ENCODE results near the gene IDE.
"Not testable (repeated sequence)": the region's sequence is repeated elsewhere in the genome, so short reads cannot be mapped to it uniquely, and the experiment has no call there.

IDE gene

GRCh38 chr10:92573798-92574547 lies at the start of gene IDE:
TSS of gene IDE (minus strand) at chr10:92574093. CDS start at chr10:92574019, 74 bp downstream.
- Mint-ChIP-seq H3K4me1 (ENCODE audit: low read depth) (peaks cover 44% of the 10 kb centered on the region), H3K36me3 (ENCODE audit: low read depth) (peaks cover 23% of the 10 kb centered on the region), H3K27me3 (no peaks in the 10 kb centered on the region), H3K9me3 (no peaks in the 10 kb centered on the region), H3K27ac (peak within 1 kb of the TSS; percentile 93), H3K4me3 (peak within 1 kb of the TSS; percentile 87)
- peak; percentile 91 for DNase-seq

- H3K27me3 Mint-ChIP-seq: no peaks in the 10 kb centered on the region
- peaks cover 76% of the 10 kb centered on the region for H3K36me3 Mint-ChIP-seq (ENCODE audit: low read depth)
Observed at GRCh38 chr10:92619368-92619767, 45.5 kb upstream of the IDE start.

GRCh38 chr10:92615515-92615914 lies 41.6 kb upstream of the IDE start:
- Mint-ChIP-seq H3K4me3 (no peak overlapping the region), H3K27me3 (no peaks in the 10 kb centered on the region), H3K4me1 (ENCODE audit: low read depth) (no peaks in the 10 kb centered on the region), H3K9me3 (no peaks in the 10 kb centered on the region), H3K27ac (no peak overlapping the region), H3K36me3 (ENCODE audit: low read depth) (peaks cover 73% of the 10 kb centered on the region)
- no peak for DNase-seq

More at GRCh38 chr10:92619368-92619767, 45.5 kb upstream of the IDE start:
- H3K4me3 Mint-ChIP-seq: no peak overlapping the region
- H3K9me3 Mint-ChIP-seq: no peaks in the 10 kb centered on the region
- no peak overlapping the region for H3K27ac Mint-ChIP-seq
- DNase-seq: no peak
- H3K4me1 Mint-ChIP-seq (ENCODE audit: low read depth): no peaks in the 10 kb centered on the region

GRCh38 chr10:92604841-92605240 lies 30.9 kb upstream of the IDE start:
- H3K4me1 Mint-ChIP-seq (ENCODE audit: low read depth): peaks cover 27% of the 10 kb centered on the region
- H3K27ac Mint-ChIP-seq: no peak overlapping the region
- no peak overlapping the region for H3K4me3 Mint-ChIP-seq
- no peak for DNase-seq
- H3K27me3 Mint-ChIP-seq: no peaks in the 10 kb centered on the region
- H3K9me3 Mint-ChIP-seq: no peaks in the 10 kb centered on the region
- peaks cover 49% of the 10 kb centered on the region for H3K36me3 Mint-ChIP-seq (ENCODE audit: low read depth)

- peaks cover 33% of the 10 kb centered on the region for H3K4me1 Mint-ChIP-seq (ENCODE audit: low read depth)
- H3K4me3 Mint-ChIP-seq: no peak overlapping the region
- no peak overlapping the region for H3K27ac Mint-ChIP-seq
- no peaks in the 10 kb centered on the region for H3K9me3 Mint-ChIP-seq
- H3K36me3 Mint-ChIP-seq (ENCODE audit: low read depth): peaks cover 26% of the 10 kb centered on the region
- no peaks in the 10 kb centered on the region for H3K27me3 Mint-ChIP-seq
- DNase-seq: no peak
Observed at GRCh38 chr10:92598321-92598720, 24.4 kb upstream of the IDE start.

GRCh38 chr10:92595505-92595904 lies 21.6 kb upstream of the IDE start:
- DNase-seq: no peak
- H3K9me3 Mint-ChIP-seq: no peaks in the 10 kb centered on the region
- H3K4me3 Mint-ChIP-seq: peak overlapping the region; percentile 93
- H3K36me3 Mint-ChIP-seq (ENCODE audit: low read depth): peaks cover 24% of the 10 kb centered on the region
- H3K27ac Mint-ChIP-seq: peak overlapping the region; percentile 1
- H3K27me3 Mint-ChIP-seq: no peaks in the 10 kb centered on the region
- peaks cover 37% of the 10 kb centered on the region for H3K4me1 Mint-ChIP-seq (ENCODE audit: low read depth)

GRCh38 chr10:92593619-92594588 lies 20.0 kb upstream of the IDE start:
- Mint-ChIP-seq H3K9me3 (no peaks in the 10 kb centered on the region), H3K27ac (peak overlapping the region; percentile 97)
- no peak for DNase-seq

GRCh38 chr10:92592761-92593618 lies 19.1 kb upstream of the IDE start, which contains the start of gene KIF11:
TSS of gene KIF11 (plus strand) at chr10:92593130. CDS start at chr10:92593376, 246 bp downstream.
- no peaks in the 10 kb centered on the region for H3K27me3 Mint-ChIP-seq
- H3K9me3 Mint-ChIP-seq: no peaks in the 10 kb centered on the region
- peak; percentile 97 for DNase-seq
- peak within 1 kb of the TSS; percentile 93 for H3K4me3 Mint-ChIP-seq
- H3K36me3 Mint-ChIP-seq (ENCODE audit: low read depth): peaks cover 21% of the 10 kb centered on the region
- peaks cover 40% of the 10 kb centered on the region for H3K4me1 Mint-ChIP-seq (ENCODE audit: low read depth)
- peak within 1 kb of the TSS; percentile 97 for H3K27ac Mint-ChIP-seq

More at GRCh38 chr10:92593619-92594588, 20.0 kb upstream of the IDE start:
- Mint-ChIP-seq H3K27me3 (no peaks in the 10 kb centered on the region), H3K36me3 (ENCODE audit: low read depth) (peaks cover 24% of the 10 kb centered on the region), H3K4me3 (peak overlapping the region; percentile 93), H3K4me1 (ENCODE audit: low read depth) (peaks cover 40% of the 10 kb centered on the region)

- H3K4me1 Mint-ChIP-seq (ENCODE audit: low read depth): peaks cover 35% of the 10 kb centered on the region
- peak; percentile 91 for DNase-seq
- H3K9me3 Mint-ChIP-seq: no peaks in the 10 kb centered on the region
Observed at GRCh38 chr10:92591550-92592022, 17.7 kb upstream of the IDE start.

GRCh38 chr10:92590623-92591549 lies 17.0 kb upstream of the IDE start:
- Mint-ChIP-seq H3K4me1 (ENCODE audit: low read depth) (peaks cover 32% of the 10 kb centered on the region), H3K9me3 (no peaks in the 10 kb centered on the region), H3K27me3 (no peaks in the 10 kb centered on the region), H3K27ac (peak overlapping the region; percentile 97), H3K4me3 (peak overlapping the region; percentile 93), H3K36me3 (ENCODE audit: low read depth) (peaks cover 21% of the 10 kb centered on the region)
- no peak for DNase-seq

More at GRCh38 chr10:92591550-92592022, 17.7 kb upstream of the IDE start:
- H3K27me3 Mint-ChIP-seq: no peaks in the 10 kb centered on the region
- H3K27ac Mint-ChIP-seq: peak overlapping the region; percentile 97
- peaks cover 21% of the 10 kb centered on the region for H3K36me3 Mint-ChIP-seq (ENCODE audit: low read depth)
- H3K4me3 Mint-ChIP-seq: peak overlapping the region; percentile 93

GRCh38 chr10:92582347-92582746 lies 8.5 kb upstream of the IDE start:
- DNase-seq; H3K9me3 Mint-ChIP-seq; H3K27me3 Mint-ChIP-seq; H3K4me3 Mint-ChIP-seq; H3K36me3 Mint-ChIP-seq (ENCODE audit: low read depth); H3K4me1 Mint-ChIP-seq (ENCODE audit: low read depth); H3K27ac Mint-ChIP-seq: not testable (repeated sequence)

- H3K4me1 Mint-ChIP-seq (ENCODE audit: low read depth): peaks cover 33% of the 10 kb centered on the region
- no peaks in the 10 kb centered on the region for H3K9me3 Mint-ChIP-seq
- peaks cover 9% of the 10 kb centered on the region for H3K36me3 Mint-ChIP-seq (ENCODE audit: low read depth)
- H3K27ac Mint-ChIP-seq: no peak overlapping the region
- DNase-seq: no peak
- H3K4me3 Mint-ChIP-seq: no peak overlapping the region
- H3K27me3 Mint-ChIP-seq: no peaks in the 10 kb centered on the region
Observed at GRCh38 chr10:92575961-92576360, 2.1 kb upstream of the IDE start.

Measured in activated T-cell treated with anti-CD3 and anti-CD28 coated beads, Interleukin-2, amount 50 U/mL, for 24 hours (primary cell).